OCI-LY7 (cell line): ENCODE measurements around the gene PHPT1. TPM values are rescaled to one million over a fixed set of nuclear protein-coding genes. Genes with fewer than 3 reads are reported as not detected.
"Not testable (repeated sequence)": the region's sequence is repeated elsewhere in the genome, so short reads cannot be mapped to it uniquely, and the experiment has no call there.

Source experiments
- BruUV-seq: library from RNA; stranded (reverse); fragments of 400-500 nt; replicated peaks from 2 replicates; lab custom pipeline; 2021; lab: Mats Ljungman, UMichigan
- CTCF ChIA-PET: fragments of 300-600 bp; sonication (Branson Sonifier 250); formaldehyde crosslinking; loops from one replicate; lab custom pipeline; 2022; ENCODE audit warnings: antibody characterized with exemption; ENCODE audit not compliant: unreplicated experiment; lab: Charles Lee
- POLR2A ChIA-PET: fragments of 300-600 bp; sonication (Branson Sonifier 250); formaldehyde crosslinking; loops from one replicate; lab custom pipeline; 2022; ENCODE audit warnings: antibody characterized with exemption; lab: Charles Lee
- DNase-seq: peaks from one replicate; pipeline ENCODE4 v3.0.0-alpha.2; 2015; ENCODE audit warnings: low spot score
- H2AFZ ChIP-seq: fragments of 200-600 bp; sonication (generic), shearing (Covaris generic); 2 replicates; pipeline ENCODE4 v1.6.1; 2014; ENCODE audit warnings: mild to moderate bottlenecking, antibody characterized with exemption, low read length, moderate library complexity
- H3K27ac ChIP-seq: fragments of 200-600 bp; sonication (generic); 2 replicates; pipeline ENCODE4 v1.5.1; 2014; ENCODE audit warnings: mixed run types, low read depth, mild to moderate bottlenecking, moderate library complexity, low read length, inconsistent platforms; ENCODE audit not compliant: poor library complexity, severe bottlenecking
- H3K36me3 ChIP-seq: fragments of 200-600 bp; sonication (generic); 2 replicates; pipeline ENCODE4 v1.6.1; 2014; ENCODE audit warnings: mild to moderate bottlenecking, antibody characterized with exemption, low read length, moderate library complexity, mixed read lengths; ENCODE audit not compliant: insufficient read depth
- H3K4me1 ChIP-seq: fragments of 200-600 bp; sonication (generic); 2 replicates; pipeline ENCODE4 v1.5.1; 2014; ENCODE audit warnings: mild to moderate bottlenecking, low read length; ENCODE audit not compliant: insufficient read depth, poor library complexity, severe bottlenecking
- H3K4me2 ChIP-seq: fragments of 200-600 bp; sonication (generic); 2 replicates; pipeline ENCODE4 v1.6.1; 2014; ENCODE audit warnings: mild to moderate bottlenecking, low read length
- H3K4me3 ChIP-seq: fragments of 200-600 bp; sonication (generic); 2 replicates; pipeline ENCODE4 v1.5.1; 2014; ENCODE audit warnings: mild to moderate bottlenecking, low read depth, low read length; ENCODE audit not compliant: poor library complexity, severe bottlenecking
- H3K79me2 ChIP-seq: fragments of 200-600 bp; sonication (generic); 2 replicates; pipeline ENCODE4 v1.6.1; 2016; ENCODE audit warnings: low read depth, mild to moderate bottlenecking, low read length, moderate library complexity, mixed read lengths; ENCODE audit not compliant: insufficient read depth
- H3K9me2 ChIP-seq: fragments of 200-600 bp; sonication (generic); 2 replicates; pipeline ENCODE4 v1.6.1; 2016; ENCODE audit warnings: mild to moderate bottlenecking, low read length, mixed read lengths; ENCODE audit not compliant: insufficient read depth
- H3K9me3 ChIP-seq: fragments of 200-600 bp; sonication (generic); 2 replicates; pipeline ENCODE4 v1.6.1; 2014; ENCODE audit warnings: mild to moderate bottlenecking, mixed run types, low read length, mixed read lengths
- H4K20me1 ChIP-seq: fragments of 200-600 bp; sonication (generic); 2 replicates; pipeline ENCODE4 v1.6.1; 2014; ENCODE audit warnings: mild to moderate bottlenecking, antibody characterized with exemption, low read length, moderate library complexity, mixed read lengths; ENCODE audit not compliant: insufficient read depth
- EZH2phosphoT487 ChIP-seq: fragments of 200-600 bp; sonication (generic); IDR thresholded peaks from 2 replicates; pipeline ENCODE4 v1.6.1; 2018; ENCODE audit warnings: low read depth, borderline replicate concordance, mild to moderate bottlenecking, mixed run types, antibody characterized with exemption, low read length, moderate library complexity, mixed read lengths
- intact Hi-C: fragments of 100-400 bp; cut with micrococcal nuclease; formaldehyde crosslinking; loops from one replicate; pipeline ENCODE4 v1.10.0; 2022; ENCODE audit not compliant: unreplicated experiment
- total RNA-seq, 2 experiments: library from RNA; depleted of rRNA in 1 of 2; stranded (reverse); fragments of >200 nt in 1 of 2; shearing (Covaris generic) in 1 of 2; gene quantifications; 2 replicates each; pipeline ENCODE4 v1.2.3, GENCODE V29; 2014 to 2022
- TF ChIP-seq, protein P1 (sequence below): fragments of 200-600 bp; sonication (generic); conservative IDR thresholded peaks from 2 replicates; pipeline ENCODE4 v1.5.1; 2014; ENCODE audit warnings: mild to moderate bottlenecking, antibody characterized with exemption, low read length, moderate library complexity, mixed read lengths

The PHPT1 gene
- total RNA-seq, 2 experiments from 2014 or later = 49.9 to 56.9 TPM

- no TSS peak for BruUV-seq
- intact Hi-C loops = no loop called here
- H3K4me1 ChIP-seq = peaks cover 13% of the 10 kb centered on the region
- no peak for DNase-seq
- no peaks in the 10 kb centered on the region for H3K9me2 ChIP-seq
- no peak overlapping the region for H3K4me2 ChIP-seq
- TF ChIP-seq, protein P1, sequence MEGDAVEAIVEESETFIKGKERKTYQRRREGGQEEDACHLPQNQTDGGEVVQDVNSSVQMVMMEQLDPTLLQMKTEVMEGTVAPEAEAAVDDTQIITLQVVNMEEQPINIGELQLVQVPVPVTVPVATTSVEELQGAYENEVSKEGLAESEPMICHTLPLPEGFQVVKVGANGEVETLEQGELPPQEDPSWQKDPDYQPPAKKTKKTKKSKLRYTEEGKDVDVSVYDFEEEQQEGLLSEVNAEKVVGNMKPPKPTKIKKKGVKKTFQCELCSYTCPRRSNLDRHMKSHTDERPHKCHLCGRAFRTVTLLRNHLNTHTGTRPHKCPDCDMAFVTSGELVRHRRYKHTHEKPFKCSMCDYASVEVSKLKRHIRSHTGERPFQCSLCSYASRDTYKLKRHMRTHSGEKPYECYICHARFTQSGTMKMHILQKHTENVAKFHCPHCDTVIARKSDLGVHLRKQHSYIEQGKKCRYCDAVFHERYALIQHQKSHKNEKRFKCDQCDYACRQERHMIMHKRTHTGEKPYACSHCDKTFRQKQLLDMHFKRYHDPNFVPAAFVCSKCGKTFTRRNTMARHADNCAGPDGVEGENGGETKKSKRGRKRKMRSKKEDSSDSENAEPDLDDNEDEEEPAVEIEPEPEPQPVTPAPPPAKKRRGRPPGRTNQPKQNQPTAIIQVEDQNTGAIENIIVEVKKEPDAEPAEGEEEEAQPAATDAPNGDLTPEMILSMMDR = no peak
- no peak for TF ChIP-seq EZH2phosphoT487
- H3K4me3 ChIP-seq = no peak overlapping the region
- peaks cover 30% of the 10 kb centered on the region for H3K36me3 ChIP-seq
- peaks cover 6% of the 10 kb centered on the region; the same call in 1 of the 2 replicates for H3K9me3 ChIP-seq
- no peaks in the 10 kb centered on the region for H4K20me1 ChIP-seq
- CTCF ChIA-PET = no interaction called here
- POLR2A ChIA-PET = no interaction called here
- no peak overlapping the region for H3K27ac ChIP-seq
- no peak overlapping the region for H2AFZ ChIP-seq
- peaks cover 23% of the 10 kb centered on the region for H3K79me2 ChIP-seq
These were observed 14.5 kb downstream of the PHPT1 start for GRCh38 chr9:136863623-136864273.

DNA sequence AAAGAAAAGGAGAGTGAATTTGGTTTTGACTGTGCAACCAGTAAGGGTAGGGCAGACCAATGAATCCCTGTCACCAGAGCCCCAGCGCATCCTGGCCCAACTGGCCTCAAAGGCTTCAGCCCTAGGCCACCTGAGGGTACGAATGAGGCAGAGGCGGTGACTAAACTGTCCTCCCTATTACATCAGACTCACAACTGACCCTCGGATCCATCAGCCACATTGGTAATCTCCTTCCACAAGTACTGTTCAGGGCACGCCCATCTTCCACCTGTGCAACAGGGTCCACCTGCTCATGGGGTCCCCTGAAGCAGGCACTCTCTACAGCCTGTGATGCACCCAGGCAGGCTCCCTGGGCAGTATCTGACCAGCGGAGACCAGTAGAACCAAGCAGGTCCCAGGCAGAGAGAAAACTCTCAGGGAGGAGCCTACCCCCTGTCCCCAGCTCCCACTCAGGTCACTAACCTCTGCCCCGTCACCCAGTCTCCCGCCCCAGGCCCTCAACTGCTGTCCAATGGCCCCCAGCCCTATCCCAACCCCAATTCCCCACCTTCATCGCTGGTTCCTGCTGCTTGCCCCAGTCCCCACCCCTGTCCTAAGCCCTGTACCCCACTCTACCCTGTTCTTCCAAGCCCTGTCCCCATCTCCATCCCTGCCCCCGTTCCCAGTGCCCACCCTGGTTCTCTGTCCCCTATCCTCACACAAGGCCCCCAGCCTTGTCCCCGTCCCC, 16.0 kb downstream of the PHPT1 start:
- POLR2A ChIA-PET = no interaction called here
- CTCF ChIA-PET = no interaction called here
- intact Hi-C loops = no loop called here
- BruUV-seq = no TSS peak
- Histone ChIP-seq H3K4me1 (peaks cover 13% of the 10 kb centered on the region), H3K9me3 (peaks cover 6% of the 10 kb centered on the region; the same call in 1 of the 2 replicates), H3K27ac (no peak overlapping the region), H4K20me1 (no peaks in the 10 kb centered on the region), H3K4me2 (peak overlapping the region; percentile 73), H3K79me2 (peaks cover 23% of the 10 kb centered on the region), H3K4me3 (peak overlapping the region; percentile 92), H2AFZ (no peak overlapping the region), H3K36me3 (peaks cover 30% of the 10 kb centered on the region), H3K9me2 (no peaks in the 10 kb centered on the region)
- no peak for TF ChIP-seq EZH2phosphoT487
- TF ChIP-seq, protein P1 = no peak
- no peak for DNase-seq

GRCh38 chr9:136865768-136866103, 16.5 kb downstream of the PHPT1 start:
- ChIA-PET POLR2A (no interaction called here), CTCF (no interaction called here)
- Histone ChIP-seq H3K9me2 (no peaks in the 10 kb centered on the region), H2AFZ (no peak overlapping the region), H3K27ac (no peak overlapping the region), H3K4me3 (peak overlapping the region; percentile 92), H3K36me3 (peaks cover 30% of the 10 kb centered on the region), H3K9me3 (peaks cover 6% of the 10 kb centered on the region; the same call in 1 of the 2 replicates), H3K4me2 (peak overlapping the region; percentile 73), H4K20me1 (no peaks in the 10 kb centered on the region), H3K4me1 (peaks cover 13% of the 10 kb centered on the region), H3K79me2 (peaks cover 23% of the 10 kb centered on the region)
- no peak for DNase-seq
- intact Hi-C loops = loop anchor here (1.0 to 2.0 kb wide), 2 partner anchors 16 to 21 kb away; partner anchors contain the start of genes PHPT1 and TRAF2
- BruUV-seq = no TSS peak
- TF ChIP-seq, protein P1 = no peak
- no peak for TF ChIP-seq EZH2phosphoT487

DNA sequence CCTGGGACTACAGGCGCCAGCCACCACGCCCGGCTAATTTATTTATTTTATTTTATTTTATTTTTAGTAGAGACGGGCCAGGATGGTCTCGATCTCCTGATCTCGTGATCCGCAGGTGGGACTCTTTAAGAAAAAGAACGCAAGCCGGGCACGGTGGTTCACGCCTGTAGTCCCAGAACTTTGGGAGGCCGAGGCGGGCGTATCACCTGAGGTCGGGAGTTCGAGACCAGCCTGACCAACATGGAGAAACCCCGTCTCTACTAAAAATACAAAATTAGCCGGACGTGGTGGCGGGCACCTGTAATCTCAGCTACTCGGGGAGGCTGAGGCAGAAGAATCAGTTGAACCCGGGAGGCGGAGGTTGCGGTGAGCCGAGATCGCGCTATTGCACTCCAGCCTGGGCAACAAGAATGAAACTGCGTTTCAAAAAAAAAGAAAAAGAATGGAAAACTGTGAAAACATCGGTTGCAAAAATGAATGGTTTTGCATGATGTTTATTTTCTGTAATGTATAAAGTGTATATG, 17.8 kb downstream of the PHPT1 start:
- Histone ChIP-seq H3K9me3 (peaks cover 13% of the 10 kb centered on the region), H3K4me2 (peak overlapping the region; percentile 64), H3K79me2 (peaks cover 23% of the 10 kb centered on the region), H3K4me1 (peaks cover 13% of the 10 kb centered on the region), H3K4me3 (peak overlapping the region; percentile 92), H3K36me3 (peaks cover 23% of the 10 kb centered on the region)
- CTCF ChIA-PET, H3K27ac ChIP-seq, H2AFZ ChIP-seq, BruUV-seq, DNase-seq, H4K20me1 ChIP-seq, POLR2A ChIA-PET, H3K9me2 ChIP-seq: not testable (repeated sequence)
- intact Hi-C loops = loop anchor here (1.0 to 2.0 kb wide), 2 partner anchors 18 to 20 kb away; partner anchors contain the start of genes PHPT1 and TRAF2
